Spleen (tissue), 11 donors: Measurements from ENCODE around the gene PPCDC. TPM values are rescaled to one million over a fixed set of nuclear protein-coding genes. Genes with fewer than 3 reads are reported as not detected.

ENCODE experiments used
- DNase-seq: peaks from one replicate; pipeline ENCODE4 v3.0.0-alpha.2; 2020
- H3K27ac ChIP-seq, 8 donors: fragments of 200-600 bp; sonication (generic) in 7 of 8; 1 replicate in 4 of 8; 2 replicates in 4 of 8; pipeline versions ENCODE4 v1.5.0 to v1.8.0; 2016 to 2021; ENCODE audit warnings: inconsistent platforms in 4 of 8, mild to moderate bottlenecking in 4 of 8, moderate library complexity in 1 of 8
- H3K27me3 ChIP-seq, 7 donors: fragments of 200-600 bp; sonication (generic) in 6 of 7; replicated peaks in 1 of 7; 1 replicate in 4 of 7; 2 replicates in 3 of 7; pipeline versions ENCODE4 v1.5.0 to v1.8.0; 2016 to 2021; ENCODE audit warnings: inconsistent platforms in 3 of 7, mild to moderate bottlenecking in 1 of 7
- H3K36me3 ChIP-seq, 6 donors: fragments of 200-600 bp; sonication (generic) in 5 of 6; 1 replicate in 4 of 6; 2 replicates in 2 of 6; pipeline versions ENCODE4 v1.5.0 to v1.8.0; 2016 to 2021; ENCODE audit warnings: inconsistent platforms in 2 of 6
- H3K4me1 ChIP-seq, 6 donors: fragments of 200-600 bp; sonication (generic) in 5 of 6; 1 replicate in 3 of 6; 2 replicates in 3 of 6; pipeline versions ENCODE4 v1.5.0 to v1.8.0; 2016 to 2021; ENCODE audit warnings: inconsistent platforms in 3 of 6
- H3K4me3 ChIP-seq, 8 donors: fragments of 200-600 bp; sonication (generic) in 7 of 8; 1 replicate in 4 of 8; 2 replicates in 4 of 8; pipeline versions ENCODE4 v1.5.0 to v1.8.0; 2016 to 2021; ENCODE audit warnings: inconsistent platforms in 4 of 8, mild to moderate bottlenecking in 4 of 8, moderate library complexity in 2 of 8
- H3K9me3 ChIP-seq, 8 donors: fragments of 200-600 bp; sonication (generic) in 7 of 8; 1 replicate in 4 of 8; 2 replicates in 4 of 8; pipeline versions ENCODE4 v1.5.0 to v1.8.0; 2016 to 2021; ENCODE audit warnings: inconsistent platforms in 4 of 8
- CTCF ChIP-seq, 11 experiments: fragments of 200-600 bp in 7 of 11; fragments of 450-650 bp in 4 of 11; sonication (generic) in 4 of 11; IDR thresholded peaks in 8 of 11; conservative IDR thresholded peaks in 3 of 11; 1 replicate in 7 of 11; 2 replicates in 4 of 11; pipeline versions ENCODE4 v1.4.0 to v1.8.0; 2016 to 2021; ENCODE audit warnings: antibody characterized with exemption in 11 of 11, inconsistent platforms in 4 of 11, mild to moderate bottlenecking in 1 of 11
- POLR2A ChIP-seq, 3 donors: fragments of 450-650 bp; IDR thresholded peaks; one replicate each; pipeline ENCODE4 v1.5.1; 2017; ENCODE audit warnings: antibody characterized with exemption in 3 of 3, mild to moderate bottlenecking in 1 of 3
- POLR2AphosphoS5 ChIP-seq, 3 donors: sonication (generic); formaldehyde crosslinking; IDR thresholded peaks; one replicate each; pipeline ENCODE4 v1.5.1; 2017; ENCODE audit warnings: antibody characterized with exemption in 3 of 3
- whole genome bisulfite sequencing, 5 donors: extraction: QIAGEN DNeasy Blood & Tissue Kit in 3 of 5; methylation state at CpG; one replicate each; pipeline versions ENCODE4 v1.1.5 to v1.1.7; 2013 to 2018; 5-methylcytosine and 5-hydroxymethylcytosine counted together
- intact Hi-C: fragments of 100-400 bp; cut with DNase I; formaldehyde crosslinking; loops from one replicate; pipeline ENCODE4 v1.15.0; 2023; ENCODE audit warnings: low total_unique reads
- polyA plus RNA-seq, 3 donors: library from polyadenylated mRNA; stranded (reverse); fragments of 200-250 nt; gene quantifications; one replicate each; pipeline ENCODE4 v1.2.1, GENCODE V29; 2013
- total RNA-seq, 7 donors: library from RNA; depleted of rRNA in 3 of 7; stranded (reverse); fragments of >200 nt in 3 of 7; fragmentation: NEBNext Ultra II Directional in 4 of 7; extraction: Animal tissue kit (Norgen Biotek cat#: 25700) in 4 of 7; gene quantifications; one replicate each; pipeline versions ENCODE4 v1.1.0 to v1.2.1, GENCODE V29; 2016 to 2021
- donor health status: healthy with polysubstance abuse.
- donor health status: DM: no; HTN: no; CAD: no; lungs with moderate emphysema.
- donor health status: DM: no; HTN: no; CAD: no.
- donor health status: Bipolar disorder and iron deficiency.
- donor health status: healthy.
- donor health status: DM: no; HTN: no; CAD: no.
- donor health status: DM: yes; HTN: yes; CAD: no.

PPCDC gene
- total and polyA plus RNA-seq, 10 donors: 13.8 to 29.0 (median 22.2) TPM

GRCh38 chr15:75029378-75030022 is 6.1 kb downstream of the PPCDC start:
- WGBS, 5 donors: 5 to 18% (median 12%) methylated on average over 9 to 12 of the region's 12 CpGs
- Histone ChIP-seq H3K4me1 (peaks cover 18 to 98% (median 71%) of the 10 kb centered on the region in 6 donors), H3K4me3 (peak overlapping the region in 3 of 8 donors; percentile 0 to 49 (median 16)), H3K36me3 (peaks cover 0 to 24% (median 0%) of the 10 kb centered on the region in 6 donors), H3K27me3 (no peaks in the 10 kb centered on the region), H3K27ac (peak overlapping the region; percentile 60 to 87 (median 83)), H3K9me3 (no peaks in the 10 kb centered on the region)
- intact Hi-C loops: no loop called here
- TF ChIP-seq CTCF (IDR thresholded peaks at IDR 0.05 in 8 of 11, conservative IDR thresholded peaks at IDR 0.05 in 3 of 11): peak; percentile 92 to 99 (median 97)
- no peak for TF ChIP-seq POLR2A (IDR thresholded peaks at IDR 0.05)
- TF ChIP-seq POLR2AphosphoS5 (IDR thresholded peaks at IDR 0.05): peak; percentile 79 to 85 (median 82)
- peak; percentile 98 for DNase-seq

DNA sequence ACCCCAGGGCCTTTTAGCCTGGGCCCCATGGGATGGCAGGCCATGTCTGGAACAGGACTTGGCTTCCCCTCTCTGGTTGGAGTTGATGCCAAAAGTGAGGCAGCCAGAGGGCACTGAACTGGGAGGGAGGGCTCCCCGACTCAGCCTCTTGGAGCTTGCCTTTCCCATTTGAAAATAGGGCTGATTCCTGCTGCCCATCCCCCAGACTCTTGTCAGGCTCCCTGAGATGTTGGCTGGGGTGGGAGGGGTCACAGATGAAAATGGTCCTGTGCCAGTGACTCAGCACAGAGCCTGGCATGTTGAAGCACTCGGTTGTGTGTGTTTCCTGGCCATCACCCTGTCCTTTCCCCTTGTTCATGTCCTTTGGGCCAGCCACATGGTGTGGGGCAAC is 6.6 kb downstream of the PPCDC start:
- Histone ChIP-seq H3K27ac (peak overlapping the region in 7 of 8 donors; percentile 67 to 87 (median 84)), H3K4me1 (peaks cover 18 to 95% (median 66%) of the 10 kb centered on the region in 6 donors), H3K36me3 (peaks cover 0 to 24% (median 0%) of the 10 kb centered on the region in 6 donors), H3K9me3 (no peaks in the 10 kb centered on the region), H3K27me3 (no peaks in the 10 kb centered on the region), H3K4me3 (peak overlapping the region in 3 of 8 donors; percentile 0 to 49 (median 16))
- no peak for DNase-seq
- WGBS, 5 donors: 13 to 29% (median 17%) methylated on average over 2 of the region's 2 CpGs
- intact Hi-C loops: no loop called here
- TF ChIP-seq POLR2A (IDR thresholded peaks at IDR 0.05) (no peak), POLR2AphosphoS5 (IDR thresholded peaks at IDR 0.05) (no peak), CTCF (IDR thresholded peaks at IDR 0.05 in 8 of 11, conservative IDR thresholded peaks at IDR 0.05 in 3 of 11) (no peak)

- peaks cover 18 to 91% (median 62%) of the 10 kb centered on the region in 6 donors for H3K4me1 ChIP-seq
- peaks cover 0 to 24% (median 0%) of the 10 kb centered on the region in 6 donors for H3K36me3 ChIP-seq
- no peaks in the 10 kb centered on the region for H3K27me3 ChIP-seq
- 83 to 95% (median 89%) methylated on average over 2 to 4 of the region's 4 CpGs for WGBS, 5 donors
- no peak overlapping the region for H3K4me3 ChIP-seq
- H3K27ac ChIP-seq: peak overlapping the region in 7 of 8 donors; percentile 67 to 87 (median 84)
- TF ChIP-seq CTCF (IDR thresholded peaks at IDR 0.05 in 8 of 11, conservative IDR thresholded peaks at IDR 0.05 in 3 of 11) (no peak), POLR2AphosphoS5 (IDR thresholded peaks at IDR 0.05) (no peak), POLR2A (IDR thresholded peaks at IDR 0.05) (no peak)
- H3K9me3 ChIP-seq: no peaks in the 10 kb centered on the region
- intact Hi-C loops: no loop called here
- DNase-seq: no peak
Observed at GRCh38 chr15:75030424-75030823, 7.0 kb downstream of the PPCDC start.

DNA sequence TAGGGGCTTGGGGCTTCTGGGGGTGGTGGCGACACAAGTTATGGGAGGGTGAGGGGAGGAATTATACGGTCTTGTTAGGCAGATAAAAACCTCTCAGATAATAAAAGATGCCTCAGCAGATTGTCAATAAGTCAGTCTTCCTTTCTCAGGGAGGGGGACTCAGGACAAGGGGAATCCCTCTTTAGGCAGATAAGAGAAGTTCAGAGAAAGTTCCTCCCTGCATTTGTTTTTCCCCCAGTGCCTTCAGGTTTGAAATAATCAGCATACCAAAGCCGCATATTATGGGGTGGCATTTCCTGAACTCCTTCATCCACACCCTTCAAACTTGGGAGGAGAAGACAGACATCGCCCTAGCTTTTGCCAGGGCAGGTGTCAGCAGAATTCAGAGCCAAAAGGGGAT is 8.5 kb downstream of the PPCDC start:
- Histone ChIP-seq H3K27me3 (no peaks in the 10 kb centered on the region), H3K9me3 (no peaks in the 10 kb centered on the region), H3K27ac (peak overlapping the region in 6 of 8 donors; percentile 29 to 87 (median 60)), H3K36me3 (peaks cover 0 to 16% (median 0%) of the 10 kb centered on the region in 6 donors), H3K4me3 (no peak overlapping the region), H3K4me1 (peaks cover 18 to 77% (median 59%) of the 10 kb centered on the region in 6 donors)
- TF ChIP-seq POLR2A (IDR thresholded peaks at IDR 0.05): no peak
- TF ChIP-seq POLR2AphosphoS5 (IDR thresholded peaks at IDR 0.05): no peak
- no peak for TF ChIP-seq CTCF (IDR thresholded peaks at IDR 0.05 in 8 of 11, conservative IDR thresholded peaks at IDR 0.05 in 3 of 11)
- intact Hi-C loops: no loop called here
- WGBS, 5 donors: 30 to 41% (median 37%) methylated on average over 4 of the region's 4 CpGs
- no peak for DNase-seq
